H9 (cell line): ENCODE measurements around the gene LPP. TPM values are rescaled to one million over a fixed set of nuclear protein-coding genes. Genes with fewer than 3 reads are reported as not detected.

Source experiments
- DNase-seq: peaks from one replicate; pipeline ENCODE4 v3.0.0-alpha.2; 2017
- H2AFZ ChIP-seq: one replicate; pipeline ENCODE4 v1.6.1; 2013; ENCODE audit warnings: mild to moderate bottlenecking, low read length, control low read depth, moderate library complexity
- H2AK5ac ChIP-seq: 2 replicates; pipeline ENCODE4 v1.6.1; 2013; ENCODE audit warnings: low read length, control low read depth, mixed read lengths; ENCODE audit not compliant: insufficient read length
- H2BK120ac ChIP-seq: one replicate; pipeline ENCODE4 v1.6.1; 2013; ENCODE audit warnings: low read depth, mild to moderate bottlenecking, low read length, control low read depth, inconsistent platforms; ENCODE audit not compliant: poor library complexity, severe bottlenecking
- H2BK12ac ChIP-seq: 2 replicates; pipeline ENCODE4 v1.6.1; 2013; ENCODE audit warnings: low read length, control low read depth, mixed read lengths, low read depth; ENCODE audit not compliant: insufficient read length
- H2BK15ac ChIP-seq: 2 replicates; pipeline ENCODE4 v1.6.1; 2013; ENCODE audit warnings: low read depth, low read length, control low read depth
- H2BK20ac ChIP-seq: one replicate; pipeline ENCODE4 v1.6.1; 2013; ENCODE audit warnings: low read depth, mild to moderate bottlenecking, low read length, control low read depth, inconsistent platforms; ENCODE audit not compliant: poor library complexity, severe bottlenecking
- H2BK5ac ChIP-seq: 2 replicates; pipeline ENCODE4 v1.6.1; 2013; ENCODE audit warnings: low read length, control low read depth, mixed read lengths; ENCODE audit not compliant: insufficient read length
- H3K14ac ChIP-seq: 2 replicates; pipeline ENCODE4 v1.6.1; 2013; ENCODE audit warnings: low read length, control low read depth; ENCODE audit not compliant: insufficient read depth
- H3K18ac ChIP-seq: 2 replicates; pipeline ENCODE4 v1.6.1; 2013; ENCODE audit warnings: low read depth, mild to moderate bottlenecking, mixed read lengths, low read length, control low read depth; ENCODE audit not compliant: insufficient read length
- H3K23ac ChIP-seq: 2 replicates; pipeline ENCODE4 v1.6.1; 2013; ENCODE audit warnings: low read length, control low read depth, mixed read lengths, low read depth; ENCODE audit not compliant: insufficient read length
- H3K23me2 ChIP-seq: 2 replicates; pipeline ENCODE4 v1.6.1; 2013; ENCODE audit warnings: low read depth, mild to moderate bottlenecking, mixed read lengths, low read length, control low read depth; ENCODE audit not compliant: insufficient read length, poor library complexity, severe bottlenecking
- H3K27ac ChIP-seq: 2 replicates; pipeline ENCODE4 v1.5.1; 2013; ENCODE audit warnings: low read length, control low read depth, mixed read lengths, low read depth; ENCODE audit not compliant: insufficient read length
- H3K27me3 ChIP-seq: 2 replicates; pipeline ENCODE4 v1.6.1; 2013; ENCODE audit warnings: low read length, control low read depth, inconsistent platforms; ENCODE audit not compliant: insufficient read depth
- H3K4ac ChIP-seq: 2 replicates; pipeline ENCODE4 v1.6.1; 2013; ENCODE audit warnings: low read depth, mild to moderate bottlenecking, control low read depth, inconsistent platforms, low read length, moderate library complexity
- H3K4me1 ChIP-seq: 2 replicates; pipeline ENCODE4 v1.6.1; 2013; ENCODE audit warnings: low read length, control low read depth, inconsistent platforms; ENCODE audit not compliant: insufficient read depth
- H3K4me2 ChIP-seq: 2 replicates; pipeline ENCODE4 v1.6.1; 2013; ENCODE audit warnings: low read length, control low read depth, mixed read lengths; ENCODE audit not compliant: insufficient read length, insufficient read depth
- H3K56ac ChIP-seq: 2 replicates; pipeline ENCODE4 v1.6.1; 2013; ENCODE audit warnings: low read depth, mild to moderate bottlenecking, mixed read lengths, low read length, control low read depth; ENCODE audit not compliant: insufficient read length
- H3K79me1 ChIP-seq: 2 replicates; pipeline ENCODE4 v1.6.1; 2013; ENCODE audit warnings: low read depth, mild to moderate bottlenecking, moderate library complexity, low read length, control low read depth, inconsistent platforms; ENCODE audit not compliant: insufficient read depth, poor library complexity, severe bottlenecking
- H3K79me2 ChIP-seq: 2 replicates; pipeline ENCODE4 v1.6.1; 2013; ENCODE audit warnings: low read length, control low read depth, inconsistent platforms; ENCODE audit not compliant: insufficient read depth
- H3K9ac ChIP-seq: 2 replicates; pipeline ENCODE4 v1.6.1; 2013; ENCODE audit warnings: low read length, control low read depth, mixed read lengths; ENCODE audit not compliant: insufficient read length; ENCODE audit errors: extremely low read depth
- H3K9me3 ChIP-seq: one replicate; pipeline ENCODE4 v1.6.1; 2013; ENCODE audit warnings: low read depth, low read length, inconsistent platforms; ENCODE audit not compliant: control insufficient read depth
- H3T11ph ChIP-seq: one replicate; pipeline ENCODE4 v1.6.1; 2013; ENCODE audit warnings: mild to moderate bottlenecking, low read length, control low read depth, inconsistent platforms
- H4K20me1 ChIP-seq: one replicate; pipeline ENCODE4 v1.6.1; 2013; ENCODE audit not compliant: control insufficient read depth, insufficient read length, insufficient read depth
- H4K5ac ChIP-seq: 2 replicates; pipeline ENCODE4 v1.6.1; 2013; ENCODE audit warnings: low read depth, mild to moderate bottlenecking, mixed read lengths, low read length, control low read depth; ENCODE audit not compliant: insufficient read length
- H4K8ac ChIP-seq: replicated peaks from 2 replicates; pipeline ENCODE4 v1.6.1; 2013; ENCODE audit warnings: low read length, control low read depth, mixed read lengths, low read depth; ENCODE audit not compliant: insufficient read length
- H4K91ac ChIP-seq: 2 replicates; pipeline ENCODE4 v1.6.1; 2013; ENCODE audit warnings: low read depth, mild to moderate bottlenecking, moderate library complexity, mixed read lengths, low read length, control low read depth; ENCODE audit not compliant: insufficient read length
- H3K27ac Mint-ChIP-seq, 3 experiments: 2 replicates in 2 of 3; 3 replicates in 1 of 3; pipeline ENCODE4 v1.8.0; 2020 to 2021; ENCODE audit warnings: mixed read lengths in 3 of 3, mild to moderate bottlenecking in 1 of 3, moderate library complexity in 1 of 3
- H3K27me3 Mint-ChIP-seq: 2 replicates; pipeline ENCODE4 v1.8.0; 2021; ENCODE audit warnings: low read depth, mild to moderate bottlenecking, moderate library complexity, mixed read lengths
- H3K36me3 Mint-ChIP-seq, 3 experiments: 2 replicates in 2 of 3; 3 replicates in 1 of 3; pipeline ENCODE4 v1.8.0; 2020 to 2021; ENCODE audit warnings: low read depth in 3 of 3, mixed read lengths in 3 of 3; ENCODE audit not compliant: insufficient read depth in 1 of 3
- H3K4me1 Mint-ChIP-seq, 2 experiments: 2 replicates each; pipeline ENCODE4 v1.8.0; 2020; ENCODE audit warnings: mixed read lengths in 2 of 2
- H3K4me3 Mint-ChIP-seq, 2 experiments: 2 replicates in 1 of 2; 3 replicates in 1 of 2; pipeline ENCODE4 v1.8.0; 2020 to 2021; ENCODE audit warnings: mild to moderate bottlenecking in 2 of 2, mixed read lengths in 2 of 2, moderate library complexity in 1 of 2
- H3K9me3 Mint-ChIP-seq, 2 experiments: 2 replicates in 1 of 2; 3 replicates in 1 of 2; pipeline ENCODE4 v1.8.0; 2020; ENCODE audit warnings: mild to moderate bottlenecking in 2 of 2, mixed read lengths in 2 of 2, moderate library complexity in 1 of 2
- CTCF ChIP-seq: fragments of 200-600 bp; sonication (generic); conservative IDR thresholded peaks from 3 replicates; pipeline ENCODE4 v1.8.0; 2021; ENCODE audit warnings: antibody characterized with exemption, mild to moderate bottlenecking
- WGBS: extraction: QIAGEN DNeasy Blood & Tissue Kit; methylation state at CpG from one replicate; pipeline ENCODE4 v1.1.7; 2013; ENCODE audit warnings: missing lambda C conversion rate, low lambda C conversion rate, mixed read lengths; ENCODE audit not compliant: insufficient read length; ENCODE audit errors: extremely low coverage; 5-methylcytosine and 5-hydroxymethylcytosine counted together
- total RNA-seq: library from RNA; stranded (reverse); gene quantifications from 2 replicates; pipeline ENCODE4 v1.2.1, GENCODE V29; 2021

Gene LPP
- total RNA-seq, 1 experiment from 2014 or later, result 64.6 TPM

DNA sequence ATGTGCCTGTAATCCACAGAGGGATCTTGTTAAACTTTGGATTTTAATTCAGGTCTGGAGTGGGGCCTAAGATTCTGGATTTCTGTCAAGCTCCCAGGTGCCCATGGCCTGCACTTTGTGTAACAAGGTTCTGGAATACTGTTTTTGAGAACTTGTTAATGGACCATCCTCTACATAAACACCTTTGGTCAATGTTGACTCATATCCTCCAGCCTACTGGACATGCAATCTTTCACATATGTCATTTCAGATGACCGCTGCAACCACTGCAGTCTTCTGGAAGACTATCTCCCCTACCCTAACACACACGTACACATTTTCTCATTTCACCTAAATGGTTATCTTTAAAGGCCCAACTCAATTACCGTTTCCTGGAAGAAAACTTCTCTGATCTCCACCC is 715.7 kb downstream of the LPP start:
- no peak overlapping the region for H3K27ac Mint-ChIP-seq
- H3K4me3 Mint-ChIP-seq, result no peak overlapping the region
- no peak overlapping the region for H2AFZ ChIP-seq
- no peak overlapping the region for H3K14ac ChIP-seq
- no peak overlapping the region for H2BK20ac ChIP-seq
- H4K91ac ChIP-seq, result no peak overlapping the region
- H3K4ac ChIP-seq, result no peak overlapping the region
- TF ChIP-seq CTCF, result no peak
- no peak overlapping the region for H3K27ac ChIP-seq
- 0 out of 7 replicates have a peak, but pooled peaks cover 0 to 3% (median 0%) of the 10 kb centered on the region in 3 experiments for H3K36me3 Mint-ChIP-seq
- H3K56ac ChIP-seq, result no peak overlapping the region
- H2BK12ac ChIP-seq, result no peak overlapping the region
- H3K23ac ChIP-seq, result no peak overlapping the region
- no peaks in the 10 kb centered on the region for H3K9me3 ChIP-seq
- H3K9me3 Mint-ChIP-seq, result no peaks in the 10 kb centered on the region; a peak in 1 of 5 replicates
- no peak overlapping the region for H2BK15ac ChIP-seq
- no peaks in the 10 kb centered on the region for H3K27me3 Mint-ChIP-seq
- H3K9ac ChIP-seq, result no peak overlapping the region
- no peak overlapping the region for H2BK120ac ChIP-seq
- H4K20me1 ChIP-seq, result no peaks in the 10 kb centered on the region
- no peak overlapping the region for H3K18ac ChIP-seq
- WGBS, result no CpG with 5 or more reads among the region's 3 CpGs
- no peak overlapping the region for H2BK5ac ChIP-seq
- no peak overlapping the region for H4K8ac ChIP-seq
- no peaks in the 10 kb centered on the region for H3K79me2 ChIP-seq
- no peak overlapping the region for H4K5ac ChIP-seq
- H3K4me1 ChIP-seq, result no peaks in the 10 kb centered on the region
- H3K27me3 ChIP-seq, result no peaks in the 10 kb centered on the region
- no peak overlapping the region for H3T11ph ChIP-seq
- DNase-seq, result no peak
- peaks cover 1 to 2% of the 10 kb centered on the region in 2 experiments; a peak in 2 of 4 replicates for H3K4me1 Mint-ChIP-seq
- no peaks in the 10 kb centered on the region for H3K23me2 ChIP-seq
- H3K79me1 ChIP-seq, result no peaks in the 10 kb centered on the region
- H2AK5ac ChIP-seq, result no peak overlapping the region
- H3K4me2 ChIP-seq, result no peak overlapping the region
